Heart left ventricle (tissue), 13 donors: Measurements from ENCODE around the gene GBGT1.

Source experiments
- CTCF ChIP-seq, 12 donors: fragments of 200-600 bp; sonication (generic) in 4 of 12; IDR thresholded peaks; one replicate each; pipeline versions ENCODE4 v1.5.0 to v1.8.0; 2018 to 2022; ENCODE audit warnings: antibody characterized with exemption in 12 of 12, mild to moderate bottlenecking in 5 of 12
- POLR2A ChIP-seq, 2 donors: fragments of 450-650 bp; IDR thresholded peaks; one replicate each; pipeline ENCODE4 v1.6.1; 2017; ENCODE audit warnings: antibody characterized with exemption in 2 of 2, mild to moderate bottlenecking in 2 of 2, moderate library complexity in 2 of 2
- donor health status: ischemic (EF 13 %, LVEDD 7.1; RV severe dilation, severe dysfunction).
- donor health status: DM: no; HTN: yes; CAD: no.
- donor health status: DM: no; HTN: no; CAD: no.
- donor health status: ischemic (EF 25% LVEDD 6.9; RV normal size, moderate dysfunction).
- donor health status: ischemic (EF 25% LVEDD 5.7; RV mildly dilated, moderate dysfunction).
- donor health status: ischemic (EF 35%, LVEDD 5.7; RV mildly dilated, moderate dysfunction).
- donor health status: nonischemic (EF 11% LVEDD 7.7; RV severe dilation, severe dysfunction).
- donor health status: DM: yes; HTN: yes; CAD: no.
- donor health status: PGD.
- donor health status: ischemic (EF 29% LVEDD 5.4; RV normal size, mild dysfunction).
- donor health status: nonischemic (EF 23%, LVEDD 6.1; RV moderate dilation, normal function).

GRCh38 chr9:133160742-133161546 is 2.8 kb downstream of the GBGT1 start:
- peak; percentile 57 to 83 (median 70) for TF ChIP-seq CTCF (IDR thresholded peaks at IDR 0.05)
- TF ChIP-seq POLR2A (IDR thresholded peaks at IDR 0.05) = no peak
